Activated effector memory CD4-positive, alpha-beta T cell treated with anti-CD3 and anti-CD28 coated beads, Interleukin-2, amount 50 U/mL, for 16 hours (primary cell): ENCODE data around the gene TMSB4X.
"Not testable (repeated sequence)": the region's sequence is repeated elsewhere in the genome, so short reads cannot be mapped to it uniquely, and the experiment has no call there.

Experiments used
- DNase-seq: peaks from one replicate; pipeline ENCODE4 v3.0.0-alpha.2; 2020

Gene TMSB4X

GRCh38 chrX:12976819-12977732, 2.2 kb downstream of the TMSB4X start:
- DNase-seq: not testable (repeated sequence)

GRCh38 chrX:12977761-12978204, 2.9 kb downstream of the TMSB4X start:
- no peak for DNase-seq

- peak; percentile 86 for DNase-seq
These were observed 3.5 kb downstream of the TMSB4X start for GRCh38 chrX:12978205-12979025.

- no peak for DNase-seq
These were observed 4.2 kb downstream of the TMSB4X start for GRCh38 chrX:12979026-12979607.

GRCh38 chrX:12979616-12980015, 4.7 kb downstream of the TMSB4X start:
- no peak for DNase-seq

- DNase-seq: not testable (repeated sequence)
These were observed 5.1 kb downstream of the TMSB4X start for GRCh38 chrX:12980039-12980438.

GRCh38 chrX:12981880-12982279, 7.0 kb downstream of the TMSB4X start:
- DNase-seq: no peak

- peak; percentile 75 for DNase-seq
These were observed 9.9 kb downstream of the TMSB4X start for GRCh38 chrX:12984603-12985319.

- no peak for DNase-seq
These were observed 10.4 kb downstream of the TMSB4X start for GRCh38 chrX:12985331-12985730.

- no peak for DNase-seq
These were observed 11.4 kb downstream of the TMSB4X start for GRCh38 chrX:12986164-12986779.

- DNase-seq: no peak
These were observed 12.0 kb downstream of the TMSB4X start for GRCh38 chrX:12986886-12987285.

- no peak for DNase-seq
These were observed 12.4 kb downstream of the TMSB4X start for GRCh38 chrX:12987340-12987739.

GRCh38 chrX:12987900-12988594, 13.1 kb downstream of the TMSB4X start:
- DNase-seq: no peak

GRCh38 chrX:12988797-12989196, 13.9 kb downstream of the TMSB4X start:
- DNase-seq: no peak

GRCh38 chrX:12989461-12989860, 14.6 kb downstream of the TMSB4X start:
- no peak for DNase-seq

GRCh38 chrX:12991575-12991974, 16.7 kb downstream of the TMSB4X start:
- DNase-seq: no peak

- no peak for DNase-seq
These were observed 17.7 kb downstream of the TMSB4X start for GRCh38 chrX:12992544-12993118.

- no peak for DNase-seq
These were observed 18.9 kb downstream of the TMSB4X start for GRCh38 chrX:12993826-12994225.

GRCh38 chrX:12994321-12994720, 19.4 kb downstream of the TMSB4X start:
- no peak for DNase-seq

GRCh38 chrX:12996934-12997435, 22.1 kb downstream of the TMSB4X start:
- no peak for DNase-seq
